ENCODE measurements around the gene ZNRD2. TPM values are rescaled to one million over a fixed set of nuclear protein-coding genes. Genes with fewer than 3 reads are reported as not detected.

ZNRD2 gene
- total and polyA plus RNA-seq, 2 of the 8 experiments (the other 6 are each of a cell fraction or from before 2014, with no cell fraction given) = 53.4 to 125 TPM

DNA sequence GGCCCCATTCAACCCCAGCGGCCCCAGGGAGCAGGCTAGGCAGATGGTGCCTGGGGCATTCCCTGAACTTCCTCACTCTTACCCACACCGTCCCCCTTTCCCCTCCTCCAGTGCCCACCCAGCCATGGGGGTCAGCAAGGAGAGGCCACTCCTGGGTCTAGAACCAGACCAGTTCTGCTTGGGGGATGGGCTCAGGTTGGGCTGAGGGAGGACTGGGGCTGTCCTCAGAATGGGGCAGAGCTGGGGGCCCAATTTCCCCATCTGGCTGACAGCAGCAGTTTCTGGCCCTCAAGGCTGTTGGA lies 33.0 kb upstream of the ZNRD2 start:
- no peak overlapping the region for H2AK5ac ChIP-seq (ENCODE audit: low read depth, low read length)
- no peak overlapping the region for H3K9ac ChIP-seq (replicated peaks in 1 of 4; ENCODE audit: extremely low read depth in 1 of 4, low read depth in 3 of 4, low read length in 3 of 4)
- H4K91ac ChIP-seq (replicated peaks; ENCODE audit: insufficient read length, low read length) = no peak overlapping the region
- no peak for FAIRE-seq
- no peak overlapping the region for H3K23ac ChIP-seq (ENCODE audit: insufficient read length)
- ChIA-PET POLR2A (ENCODE audit: partially characterized antibody) (interaction anchor here (0.6 to 5.2 kb wide), 5 partner anchors 10 to 251 kb away, joined by 4 to 62 read pairs (median 10); partner anchors contain the start of genes FAM89B and SCYL1), CTCF (ENCODE audit: partially characterized antibody) (interaction anchor here (0.5 to 6.4 kb wide), 8 partner anchors 12 to 826 kb away, joined by 3 to 108 read pairs (median 4); partner anchors contain the start of gene SCYL1)
- H4K8ac ChIP-seq (ENCODE audit: extremely low read depth, insufficient read depth, low read length) = peak overlapping the region; percentile 75; the same call in 1 of the 2 replicates
- no peak overlapping the region for H3K56ac ChIP-seq (replicated peaks; ENCODE audit: insufficient read length, low read depth, low read length)
- H3K79me2 ChIP-seq (ENCODE audit: control insufficient read depth in 1 of 2, insufficient read depth in 2 of 2, low read length in 2 of 2) = no peaks in the 10 kb centered on the region
- peaks cover 0 to 24% (median 13%) of the 10 kb centered on the region in 4 experiments; a peak in 6 of 7 replicates for H3K27me3 ChIP-seq (replicated peaks in 1 of 4; ENCODE audit: control insufficient read depth in 3 of 4, extremely low read depth in 1 of 4, insufficient read depth in 3 of 4, low read length in 3 of 4)
- H3K4me1 ChIP-seq (replicated peaks in 1 of 4; ENCODE audit: control insufficient read depth in 3 of 4, insufficient read depth in 4 of 4, low read length in 3 of 4) = peaks cover 0 to 9% (median 1%) of the 10 kb centered on the region in 4 experiments; a peak in 5 of 7 replicates
- no peak overlapping the region for H3K4ac ChIP-seq (replicated peaks; ENCODE audit: insufficient read length, low read depth, low read length)
- H2BK20ac ChIP-seq (ENCODE audit: low read length) = no peak overlapping the region
- peaks cover 15% of the 10 kb centered on the region for H3K23me2 ChIP-seq (ENCODE audit: low read depth, low read length)
- no peaks in the 10 kb centered on the region for H3K9me3 ChIP-seq (ENCODE audit: insufficient read depth in 2 of 2, low read depth in 1 of 2, low read length in 1 of 2)
- peaks cover 5 to 12% (median 7%) of the 10 kb centered on the region in 4 experiments for H3K36me3 ChIP-seq (ENCODE audit: control insufficient read depth in 2 of 4, insufficient read depth in 4 of 4, low read length in 3 of 4)
- DNase-seq (ENCODE audit: low read depth in 1 of 2, low spot score in 2 of 2) = no peak
- H3K18ac ChIP-seq (ENCODE audit: extremely low read depth, low read length) = no peak overlapping the region
- no peaks in the 10 kb centered on the region for H3K79me1 ChIP-seq (ENCODE audit: low read depth, low read length)
- H2BK5ac ChIP-seq (ENCODE audit: low read depth, low read length) = no peak overlapping the region
- H4K5ac ChIP-seq (ENCODE audit: insufficient read length, low read depth, low read length) = no peak overlapping the region
- no peak overlapping the region for H2BK12ac ChIP-seq (ENCODE audit: low read depth, low read length)
- H3K4me2 ChIP-seq (ENCODE audit: insufficient read depth in 1 of 2, low read depth in 2 of 2, low read length in 2 of 2) = no peak overlapping the region
- H4K20me1 ChIP-seq (replicated peaks in 1 of 2; ENCODE audit: control insufficient read depth in 1 of 2, insufficient read depth in 2 of 2, low read length in 2 of 2) = peaks cover 3 to 19% of the 10 kb centered on the region in 2 experiments
- H2BK15ac ChIP-seq (ENCODE audit: low read length) = no peak overlapping the region
- no peak overlapping the region for H3K4me3 ChIP-seq (ENCODE audit: extremely low read depth in 1 of 4, insufficient read depth in 2 of 4, low read depth in 3 of 4, low read length in 4 of 4)
- H2BK120ac ChIP-seq (replicated peaks; ENCODE audit: low read depth, low read length) = no peak overlapping the region
- H3K27ac ChIP-seq (ENCODE audit: low read depth, low read length) = no peak overlapping the region
- H2AFZ ChIP-seq (ENCODE audit: low read length) = no peak overlapping the region
- no peak for TF ChIP-seq SP4 (IDR thresholded peaks at IDR 0.05; ENCODE audit: low read length)
- 79% methylated on average over 2 of the region's 2 CpGs; no CpG with 5 or more reads in 1 of the 2 experiments for WGBS, 2 experiments (ENCODE audit: extremely low coverage in 1 of 2, insufficient coverage in 1 of 2, insufficient read length in 1 of 2, insufficient replicate concordance in 2 of 2, low coverage in 1 of 2, low lambda C conversion rate in 2 of 2, missing lambda C conversion rate in 1 of 2)
- H3K14ac ChIP-seq (ENCODE audit: insufficient read length) = no peak overlapping the region
